Activated CD8-positive, alpha-beta T cell treated with anti-CD3 and anti-CD28 coated beads for 36 hours (primary cell): Measurements from ENCODE around the gene OPA1. TPM values are rescaled to one million over a fixed set of nuclear protein-coding genes. Genes with fewer than 3 reads are reported as not detected.

Source experiments
- ATAC-seq: fragments of 200-7000 bp; cut with Tn5 transposase; one replicate; pipeline ENCODE4 v1.10.0; 2021; ENCODE audit warnings: mild to moderate bottlenecking, moderate library complexity
- CTCF ChIA-PET: fragments of 350-600 bp; sonication (Branson Sonifier 250); formaldehyde crosslinking; loops from one replicate; lab custom pipeline; 2021; ENCODE audit warnings: antibody characterized with exemption; lab: Charles Lee
- POLR2A ChIA-PET: fragments of 350-600 bp; sonication (Branson Sonifier 250); formaldehyde crosslinking; loops from one replicate; lab custom pipeline; 2021; ENCODE audit warnings: antibody characterized with exemption; lab: Charles Lee
- DNase-seq: peaks from one replicate; pipeline ENCODE4 v3.0.0-alpha.2; 2020
- H3K27ac Mint-ChIP-seq: one replicate; pipeline ENCODE4 v1.8.0; 2021; ENCODE audit warnings: mild to moderate bottlenecking, mixed read lengths
- H3K27me3 Mint-ChIP-seq: one replicate; pipeline ENCODE4 v1.8.0; 2021; ENCODE audit warnings: mixed read lengths
- H3K36me3 Mint-ChIP-seq: one replicate; pipeline ENCODE4 v1.8.0; 2021; ENCODE audit warnings: low read depth, mixed read lengths
- H3K4me1 Mint-ChIP-seq: one replicate; pipeline ENCODE4 v1.8.0; 2021; ENCODE audit warnings: low read depth, mixed read lengths
- H3K4me3 Mint-ChIP-seq: one replicate; pipeline ENCODE4 v1.8.0; 2021; ENCODE audit warnings: mild to moderate bottlenecking, moderate library complexity, mixed read lengths
- H3K9me3 Mint-ChIP-seq: one replicate; pipeline ENCODE4 v1.8.0; 2021; ENCODE audit warnings: mixed read lengths
- intact Hi-C: fragments of 100-400 bp; cut with micrococcal nuclease; formaldehyde crosslinking; loops from one replicate; pipeline ENCODE4 v1.10.0; 2022
- total RNA-seq, 2 experiments: library from RNA; stranded (reverse); gene quantifications; one replicate each; pipeline ENCODE4 v1.2.3, GENCODE V29; 2021
- TF ChIP-seq, protein P1 (sequence below): fragments of 200-600 bp; IDR thresholded peaks from one replicate; pipeline ENCODE4 v1.8.0; 2022; ENCODE audit warnings: antibody characterized with exemption, mild to moderate bottlenecking

Gene OPA1
- total RNA-seq, 2 experiments from 2014 or later, result 84.8 to 104 TPM

GRCh38 chr3:193656445-193656844, 63.4 kb downstream of the OPA1 start:
- H3K4me1 Mint-ChIP-seq, result no peaks in the 10 kb centered on the region
- ATAC-seq (no peak), DNase-seq (no peak)
- ChIA-PET CTCF (interaction anchor here (1.5 kb wide), 1 partner anchor 9 kb away, joined by 7 read pairs; no protein-coding TSS in a partner anchor), POLR2A (no interaction called here)
- H3K9me3 Mint-ChIP-seq, result no peaks in the 10 kb centered on the region
- H3K4me3 Mint-ChIP-seq, result no peak overlapping the region
- intact Hi-C loops, result no loop called here
- H3K36me3 Mint-ChIP-seq, result peaks cover 30% of the 10 kb centered on the region
- no peaks in the 10 kb centered on the region for H3K27me3 Mint-ChIP-seq
- H3K27ac Mint-ChIP-seq, result no peak overlapping the region
- TF ChIP-seq, protein P1, sequence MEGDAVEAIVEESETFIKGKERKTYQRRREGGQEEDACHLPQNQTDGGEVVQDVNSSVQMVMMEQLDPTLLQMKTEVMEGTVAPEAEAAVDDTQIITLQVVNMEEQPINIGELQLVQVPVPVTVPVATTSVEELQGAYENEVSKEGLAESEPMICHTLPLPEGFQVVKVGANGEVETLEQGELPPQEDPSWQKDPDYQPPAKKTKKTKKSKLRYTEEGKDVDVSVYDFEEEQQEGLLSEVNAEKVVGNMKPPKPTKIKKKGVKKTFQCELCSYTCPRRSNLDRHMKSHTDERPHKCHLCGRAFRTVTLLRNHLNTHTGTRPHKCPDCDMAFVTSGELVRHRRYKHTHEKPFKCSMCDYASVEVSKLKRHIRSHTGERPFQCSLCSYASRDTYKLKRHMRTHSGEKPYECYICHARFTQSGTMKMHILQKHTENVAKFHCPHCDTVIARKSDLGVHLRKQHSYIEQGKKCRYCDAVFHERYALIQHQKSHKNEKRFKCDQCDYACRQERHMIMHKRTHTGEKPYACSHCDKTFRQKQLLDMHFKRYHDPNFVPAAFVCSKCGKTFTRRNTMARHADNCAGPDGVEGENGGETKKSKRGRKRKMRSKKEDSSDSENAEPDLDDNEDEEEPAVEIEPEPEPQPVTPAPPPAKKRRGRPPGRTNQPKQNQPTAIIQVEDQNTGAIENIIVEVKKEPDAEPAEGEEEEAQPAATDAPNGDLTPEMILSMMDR, result no peak

GRCh38 chr3:193656878-193657282, 63.9 kb downstream of the OPA1 start:
- intact Hi-C loops, result no loop called here
- no peak for ATAC-seq
- no peak for DNase-seq
- no peak overlapping the region for H3K27ac Mint-ChIP-seq
- CTCF ChIA-PET, result interaction anchor here (1.5 kb wide), 1 partner anchor 8 kb away, joined by 7 read pairs; no protein-coding TSS in a partner anchor
- H3K27me3 Mint-ChIP-seq, result no peaks in the 10 kb centered on the region
- H3K9me3 Mint-ChIP-seq, result no peaks in the 10 kb centered on the region
- H3K4me3 Mint-ChIP-seq, result no peak overlapping the region
- POLR2A ChIA-PET, result no interaction called here
- no peaks in the 10 kb centered on the region for H3K4me1 Mint-ChIP-seq
- TF ChIP-seq, protein P1, result no peak
- peaks cover 32% of the 10 kb centered on the region for H3K36me3 Mint-ChIP-seq

DNA sequence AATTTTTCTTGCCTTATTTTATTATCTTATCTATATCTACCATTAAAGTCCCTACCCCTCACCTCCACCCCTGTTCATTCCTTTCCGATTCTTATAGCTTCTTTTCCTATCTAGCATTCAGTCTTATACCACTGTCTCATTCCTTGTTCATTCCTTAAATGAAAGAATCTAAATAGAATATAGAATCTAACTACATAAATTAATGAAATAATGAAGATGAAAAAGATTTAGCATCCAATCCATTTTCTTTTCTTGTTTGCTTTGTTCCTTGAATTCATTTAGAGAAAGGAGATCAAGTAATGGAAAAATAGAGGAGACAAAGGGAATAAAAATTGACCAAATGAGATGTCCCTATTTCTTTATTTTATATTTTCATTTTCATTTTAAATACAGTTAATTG, 67.2 kb downstream of the OPA1 start:
- Mint-ChIP-seq H3K27me3 (no peaks in the 10 kb centered on the region), H3K4me1 (no peaks in the 10 kb centered on the region), H3K9me3 (no peaks in the 10 kb centered on the region), H3K36me3 (peaks cover 32% of the 10 kb centered on the region), H3K27ac (no peak overlapping the region), H3K4me3 (no peak overlapping the region)
- ATAC-seq, result no peak
- intact Hi-C loops, result loop anchor here (10.0 kb wide), 1 partner anchor 475 kb away; the partner anchor contains the start of gene HES1
- DNase-seq, result no peak
- POLR2A ChIA-PET, result no interaction called here
- TF ChIP-seq, protein P1, result no peak
- CTCF ChIA-PET, result no interaction called here

DNA sequence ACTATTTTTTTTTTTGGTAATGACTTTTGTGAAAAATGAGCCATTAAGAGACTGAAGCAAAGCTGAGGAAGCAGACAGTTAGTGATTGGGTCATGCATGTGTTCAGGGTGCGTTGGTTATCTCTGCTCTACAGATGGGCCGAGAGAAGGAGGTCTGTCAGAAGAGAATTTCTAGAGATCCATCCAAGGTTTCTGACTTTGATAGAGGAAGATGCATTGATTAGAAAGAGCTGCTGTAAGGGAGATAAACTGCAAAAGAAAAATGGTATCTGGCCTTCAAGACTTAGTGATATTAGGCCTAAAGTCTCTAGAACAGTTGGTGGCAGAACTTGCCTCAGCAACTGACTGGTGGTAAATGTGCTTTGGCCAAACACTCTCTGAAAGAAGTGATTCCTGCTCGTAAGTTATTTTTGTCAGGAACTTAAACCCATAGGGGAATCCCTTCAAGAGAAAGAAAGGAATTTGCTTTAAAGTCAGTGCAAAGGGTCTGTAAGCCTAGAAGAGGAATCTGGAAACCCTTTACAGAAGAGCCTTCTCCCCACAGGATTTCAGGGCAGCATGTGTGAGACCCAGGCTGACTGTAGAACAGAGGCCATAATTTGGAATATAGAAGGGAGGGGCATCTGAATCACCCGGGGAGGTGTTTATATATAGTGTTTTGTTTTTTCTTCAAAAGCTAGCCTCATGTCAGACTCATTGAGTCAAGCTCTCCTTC, 67.8 kb downstream of the OPA1 start:
- no peak for ATAC-seq
- CTCF ChIA-PET, result interaction anchor here (0.9 to 1.4 kb wide), 3 partner anchors 10 to 655 kb away, joined by 3 to 5 read pairs (median 4); no protein-coding TSS in a partner anchor
- no peak for DNase-seq
- Mint-ChIP-seq H3K4me3 (no peak overlapping the region), H3K9me3 (no peaks in the 10 kb centered on the region), H3K27me3 (no peaks in the 10 kb centered on the region), H3K4me1 (no peaks in the 10 kb centered on the region), H3K36me3 (peaks cover 32% of the 10 kb centered on the region), H3K27ac (peak overlapping the region; percentile 1)
- POLR2A ChIA-PET, result no interaction called here
- TF ChIP-seq, protein P1, result no peak
- intact Hi-C loops, result loop anchor here (10.0 kb wide), 1 partner anchor 474 kb away; the partner anchor contains the start of gene HES1

DNA sequence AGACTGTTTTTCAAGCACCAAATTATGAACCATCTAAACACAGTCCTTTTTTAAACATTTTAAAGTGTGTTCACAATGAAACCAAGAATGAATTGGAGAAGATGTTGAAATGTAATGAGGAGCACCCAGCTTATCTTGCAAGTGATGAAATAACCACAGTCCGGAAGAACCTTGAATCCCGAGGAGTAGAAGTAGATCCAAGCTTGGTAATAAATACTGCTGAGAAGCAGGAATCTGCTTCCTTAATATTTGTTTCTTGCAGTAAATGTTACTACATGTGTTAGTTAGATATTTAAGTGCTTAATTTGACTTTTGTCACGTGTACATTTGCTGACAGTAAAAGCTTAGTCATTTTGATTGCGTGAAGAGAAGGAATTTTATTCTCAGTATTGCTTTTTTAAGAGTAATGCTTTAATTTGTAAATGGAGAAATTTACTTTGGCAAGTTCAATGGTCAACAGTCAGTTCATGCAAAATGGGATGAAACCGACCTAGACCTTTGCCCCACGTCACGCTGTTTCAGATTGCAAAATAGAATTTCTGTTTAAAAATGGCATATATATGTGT, 69.8 kb downstream of the OPA1 start:
- Mint-ChIP-seq H3K4me1 (no peaks in the 10 kb centered on the region), H3K27me3 (no peaks in the 10 kb centered on the region), H3K36me3 (peaks cover 28% of the 10 kb centered on the region), H3K9me3 (no peaks in the 10 kb centered on the region), H3K27ac (no peak overlapping the region), H3K4me3 (no peak overlapping the region)
- POLR2A ChIA-PET, result interaction anchor here (1.2 kb wide), 1 partner anchor 21 kb away, joined by 4 read pairs; no protein-coding TSS in a partner anchor
- CTCF ChIA-PET, result interaction anchor here (1.1 to 3.2 kb wide), 4 partner anchors 10 to 681 kb away, joined by 3 to 15 read pairs (median 4); no protein-coding TSS in a partner anchor
- ATAC-seq (no peak), DNase-seq (no peak)
- TF ChIP-seq, protein P1, result no peak
- intact Hi-C loops, result loop anchor here (10.0 kb wide), 1 partner anchor 472 kb away; the partner anchor contains the start of gene HES1
